CD14-positive monocyte (primary cell): ENCODE measurements around the gene SORBS2. TPM values are rescaled to one million over a fixed set of nuclear protein-coding genes. Genes with fewer than 3 reads are reported as not detected.

Source experiments
- DNase-seq, 3 donors: peaks; one replicate each; pipeline ENCODE4 v3.0.0-alpha.2; 2011 to 2022
- H2AFZ ChIP-seq: 2 replicates; pipeline ENCODE4 v1.6.0; 2012; ENCODE audit warnings: mild to moderate bottlenecking, low read depth, low read length, inconsistent platforms; ENCODE audit not compliant: insufficient read depth, poor library complexity, severe bottlenecking
- H3K27ac ChIP-seq, 2 donors: 1 replicate in 1 of 2; 2 replicates in 1 of 2; pipeline ENCODE4 v1.5.1; 2012 to 2013; ENCODE audit warnings: low read length in 2 of 2, control low read depth in 1 of 2, inconsistent platforms in 1 of 2, low read depth in 1 of 2, mild to moderate bottlenecking in 1 of 2
- H3K27me3 ChIP-seq, 2 donors: one replicate each; pipeline versions ENCODE4 v1.6.0 to v1.6.1; 2011 to 2013; ENCODE audit warnings: low read length in 2 of 2; ENCODE audit not compliant: control insufficient read depth in 2 of 2, insufficient read depth in 2 of 2
- H3K36me3 ChIP-seq, 2 donors: replicated peaks in 1 of 2; 1 replicate in 1 of 2; 2 replicates in 1 of 2; pipeline versions ENCODE4 v1.5.1 to v1.6.1; 2012 to 2013; ENCODE audit warnings: low read length in 2 of 2, control low read depth in 1 of 2, inconsistent platforms in 1 of 2, mild to moderate bottlenecking in 1 of 2; ENCODE audit not compliant: insufficient read depth in 2 of 2, control insufficient read depth in 1 of 2
- H3K4me1 ChIP-seq, 2 donors: 1 replicate in 1 of 2; 2 replicates in 1 of 2; pipeline versions ENCODE4 v1.5.1 to v1.6.1; 2012 to 2013; ENCODE audit warnings: low read length in 2 of 2, control low read depth in 1 of 2, inconsistent platforms in 1 of 2, mild to moderate bottlenecking in 1 of 2, moderate library complexity in 1 of 2; ENCODE audit not compliant: insufficient read depth in 2 of 2, control insufficient read depth in 1 of 2
- H3K4me2 ChIP-seq: replicated peaks from 2 replicates; pipeline ENCODE3; 2012; ENCODE audit warnings: low read length, moderate library complexity, mild to moderate bottlenecking; ENCODE audit not compliant: poor library complexity, severe bottlenecking; ENCODE audit errors: extremely low read depth
- H3K4me3 ChIP-seq, 3 experiments: fragments of 200-600 bp in 1 of 3; sonication (generic) in 1 of 3; replicated peaks in 1 of 3; 1 replicate in 2 of 3; 2 replicates in 1 of 3; pipeline ENCODE4 v1.5.1; 2011 to 2013; ENCODE audit warnings: low read length in 3 of 3, mild to moderate bottlenecking in 3 of 3, control low read depth in 2 of 3, low read depth in 2 of 3, inconsistent platforms in 1 of 3, moderate library complexity in 1 of 3
- H3K79me2 ChIP-seq: 2 replicates; pipeline ENCODE4 v1.6.0; 2012; ENCODE audit warnings: mild to moderate bottlenecking, control low read depth, inconsistent platforms, low read length, moderate library complexity; ENCODE audit not compliant: insufficient read depth
- H3K9ac ChIP-seq: 2 replicates; pipeline ENCODE4 v1.6.0; 2017; ENCODE audit warnings: low read length, mild to moderate bottlenecking; ENCODE audit not compliant: insufficient read depth, poor library complexity, severe bottlenecking
- H3K9me3 ChIP-seq, 2 donors: replicated peaks in 1 of 2; 1 replicate in 1 of 2; 2 replicates in 1 of 2; pipeline versions ENCODE4 v1.5.1 to v1.6.1; 2012 to 2013; ENCODE audit warnings: low read length in 2 of 2, control low read depth in 1 of 2; ENCODE audit not compliant: control insufficient read depth in 1 of 2, insufficient read depth in 1 of 2
- H4K20me1 ChIP-seq: 2 replicates; pipeline ENCODE4 v1.6.0; 2012; ENCODE audit warnings: mild to moderate bottlenecking, low read length, control low read depth, moderate library complexity; ENCODE audit not compliant: insufficient read depth
- H3K27ac Mint-ChIP-seq, 7 donors: one replicate each; pipeline ENCODE4 v1.8.0; 2020; ENCODE audit warnings: mild to moderate bottlenecking in 7 of 7, mixed read lengths in 7 of 7, moderate library complexity in 6 of 7, inconsistent platforms in 2 of 7
- H3K27me3 Mint-ChIP-seq, 3 donors: one replicate each; pipeline ENCODE4 v1.8.0; 2021 to 2022; ENCODE audit warnings: low read depth in 3 of 3, mild to moderate bottlenecking in 3 of 3, mixed read lengths in 3 of 3, moderate library complexity in 3 of 3, inconsistent platforms in 1 of 3
- H3K36me3 Mint-ChIP-seq, 2 donors: one replicate each; pipeline ENCODE4 v1.8.0; 2020; ENCODE audit warnings: mixed read lengths in 2 of 2, inconsistent platforms in 1 of 2, mild to moderate bottlenecking in 1 of 2
- H3K4me1 Mint-ChIP-seq: one replicate; pipeline ENCODE4 v1.8.0; 2020; ENCODE audit warnings: mild to moderate bottlenecking, mixed read lengths
- H3K4me3 Mint-ChIP-seq, 2 donors: one replicate each; pipeline ENCODE4 v1.8.0; 2020; ENCODE audit warnings: mild to moderate bottlenecking in 2 of 2, mixed read lengths in 2 of 2, moderate library complexity in 1 of 2
- H3K9me3 Mint-ChIP-seq, 7 donors: one replicate each; pipeline ENCODE4 v1.8.0; 2020 to 2022; ENCODE audit warnings: mixed read lengths in 7 of 7, mild to moderate bottlenecking in 6 of 7, moderate library complexity in 6 of 7, inconsistent platforms in 2 of 7
- WGBS: methylation state at CpG from one replicate; pipeline ENCODE4 v1.1.5; 2013; ENCODE audit warnings: missing lambda C conversion rate; ENCODE audit not compliant: insufficient coverage; 5-methylcytosine and 5-hydroxymethylcytosine counted together
- intact Hi-C, 2 donors: fragments of 100-400 bp; cut with micrococcal nuclease; formaldehyde crosslinking; loops; one replicate each; pipeline versions ENCODE4 v1.15.0 to v1.15.1; 2023
- polyA plus RNA-seq, 3 donors: library from polyadenylated mRNA; depleted of rRNA in 1 of 3; unstranded in 2 of 3; stranded (reverse) in 1 of 3; fragments of 300-500 nt in 2 of 3; fragments of >200 nt in 1 of 3; fragmentation: Illumina TruSeq in 2 of 3; gene quantifications; 1 replicate in 2 of 3; 2 replicates in 1 of 3; pipeline ENCODE4 v1.2.3, GENCODE V29; 2012 to 2021
- TF ChIP-seq, protein P1 (sequence below): fragments of 200-600 bp; IDR thresholded peaks from one replicate; pipeline ENCODE4 v1.8.0; 2022; ENCODE audit warnings: antibody characterized with exemption, mild to moderate bottlenecking

The SORBS2 gene
- polyA plus RNA-seq, 3 donors, result not detected

DNA sequence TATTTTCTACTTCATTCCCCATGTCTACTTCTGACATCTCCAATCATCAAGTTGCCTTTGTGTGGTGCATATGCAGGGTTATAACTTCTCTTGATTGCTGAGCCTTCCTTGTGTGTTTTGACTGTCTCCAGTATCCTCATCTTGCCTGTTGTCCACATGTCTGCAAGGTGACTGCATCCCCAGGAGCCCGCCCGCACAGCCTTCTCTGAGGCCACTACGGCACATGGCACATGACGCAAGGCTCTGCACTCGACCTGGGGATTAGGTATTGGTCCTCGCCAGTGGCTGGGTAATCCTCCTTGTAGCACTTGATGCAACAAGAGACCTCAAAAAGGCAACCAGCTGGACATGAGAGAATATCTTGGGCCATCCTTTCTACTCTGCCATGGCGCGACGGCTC lies 122.6 kb downstream of the SORBS2 start:
- 86% methylated on average over 6 of the region's 9 CpGs for WGBS
- Histone ChIP-seq H3K4me2 (no peak overlapping the region), H3K9ac (no peak overlapping the region), H3K4me3 (no peak overlapping the region), H2AFZ (no peak overlapping the region), H3K36me3 (no peaks in the 10 kb centered on the region), H3K79me2 (no peaks in the 10 kb centered on the region), H3K9me3 (no peaks in the 10 kb centered on the region), H4K20me1 (no peaks in the 10 kb centered on the region), H3K27ac (no peak overlapping the region), H3K4me1 (no peaks in the 10 kb centered on the region), H3K27me3 (no peaks in the 10 kb centered on the region)
- TF ChIP-seq, protein P1, sequence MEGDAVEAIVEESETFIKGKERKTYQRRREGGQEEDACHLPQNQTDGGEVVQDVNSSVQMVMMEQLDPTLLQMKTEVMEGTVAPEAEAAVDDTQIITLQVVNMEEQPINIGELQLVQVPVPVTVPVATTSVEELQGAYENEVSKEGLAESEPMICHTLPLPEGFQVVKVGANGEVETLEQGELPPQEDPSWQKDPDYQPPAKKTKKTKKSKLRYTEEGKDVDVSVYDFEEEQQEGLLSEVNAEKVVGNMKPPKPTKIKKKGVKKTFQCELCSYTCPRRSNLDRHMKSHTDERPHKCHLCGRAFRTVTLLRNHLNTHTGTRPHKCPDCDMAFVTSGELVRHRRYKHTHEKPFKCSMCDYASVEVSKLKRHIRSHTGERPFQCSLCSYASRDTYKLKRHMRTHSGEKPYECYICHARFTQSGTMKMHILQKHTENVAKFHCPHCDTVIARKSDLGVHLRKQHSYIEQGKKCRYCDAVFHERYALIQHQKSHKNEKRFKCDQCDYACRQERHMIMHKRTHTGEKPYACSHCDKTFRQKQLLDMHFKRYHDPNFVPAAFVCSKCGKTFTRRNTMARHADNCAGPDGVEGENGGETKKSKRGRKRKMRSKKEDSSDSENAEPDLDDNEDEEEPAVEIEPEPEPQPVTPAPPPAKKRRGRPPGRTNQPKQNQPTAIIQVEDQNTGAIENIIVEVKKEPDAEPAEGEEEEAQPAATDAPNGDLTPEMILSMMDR, result no peak
- Mint-ChIP-seq H3K4me3 (no peak overlapping the region), H3K27me3 (peaks cover 0 to 8% (median 3%) of the 10 kb centered on the region in 3 donors), H3K27ac (no peak overlapping the region), H3K9me3 (peaks cover 0 to 3% (median 0%) of the 10 kb centered on the region in 7 donors), H3K36me3 (no peaks in the 10 kb centered on the region), H3K4me1 (no peaks in the 10 kb centered on the region)
- DNase-seq, result no peak
- intact Hi-C loops, result no loop called here

DNA sequence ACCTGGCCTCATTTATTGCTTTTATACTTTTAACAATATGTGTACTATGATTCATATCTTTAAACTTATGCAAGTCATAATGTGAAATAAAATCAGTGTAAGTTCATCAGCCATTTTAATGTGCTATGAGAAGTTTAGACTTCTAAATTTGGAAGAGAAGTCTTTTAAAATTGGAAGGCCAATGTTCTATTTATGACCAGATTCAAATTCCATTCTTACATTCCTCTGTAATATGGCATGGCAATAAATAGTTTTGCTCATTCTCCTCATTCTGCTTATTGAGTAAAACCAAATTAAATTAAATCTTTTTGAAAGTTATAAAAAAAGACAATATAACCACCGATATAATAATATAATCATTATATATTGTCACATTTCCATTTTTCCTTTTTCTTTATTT lies 126.2 kb downstream of the SORBS2 start:
- Histone ChIP-seq H3K9me3 (no peaks in the 10 kb centered on the region), H2AFZ (no peak overlapping the region), H3K4me3 (no peak overlapping the region), H3K36me3 (no peaks in the 10 kb centered on the region), H3K9ac (no peak overlapping the region), H4K20me1 (no peaks in the 10 kb centered on the region), H3K79me2 (no peaks in the 10 kb centered on the region), H3K4me1 (no peaks in the 10 kb centered on the region), H3K27ac (no peak overlapping the region), H3K27me3 (peaks cover 0 to 3% of the 10 kb centered on the region in 2 donors), H3K4me2 (no peak overlapping the region)
- DNase-seq, result no peak
- Mint-ChIP-seq H3K4me3 (no peak overlapping the region), H3K27me3 (peaks cover 3 to 4% (median 3%) of the 10 kb centered on the region in 3 donors), H3K4me1 (no peaks in the 10 kb centered on the region), H3K9me3 (peaks cover 0 to 3% (median 0%) of the 10 kb centered on the region in 7 donors), H3K27ac (no peak overlapping the region), H3K36me3 (no peaks in the 10 kb centered on the region)
- TF ChIP-seq, protein P1, result no peak
- whole genome bisulfite sequencing, result no CpG with 5 or more reads among the region's 1 CpG
- intact Hi-C loops, result no loop called here
